ENCODE measurements around the gene CNTNAP2.

The CNTNAP2 gene

GRCh38 chr7:146768957-146769356 lies 652.4 kb downstream of the CNTNAP2 start:
- Histone ChIP-seq H3K27ac (no peak overlapping the region), H3K4me3 (no peak overlapping the region)
- TF ChIP-seq, protein P1, sequence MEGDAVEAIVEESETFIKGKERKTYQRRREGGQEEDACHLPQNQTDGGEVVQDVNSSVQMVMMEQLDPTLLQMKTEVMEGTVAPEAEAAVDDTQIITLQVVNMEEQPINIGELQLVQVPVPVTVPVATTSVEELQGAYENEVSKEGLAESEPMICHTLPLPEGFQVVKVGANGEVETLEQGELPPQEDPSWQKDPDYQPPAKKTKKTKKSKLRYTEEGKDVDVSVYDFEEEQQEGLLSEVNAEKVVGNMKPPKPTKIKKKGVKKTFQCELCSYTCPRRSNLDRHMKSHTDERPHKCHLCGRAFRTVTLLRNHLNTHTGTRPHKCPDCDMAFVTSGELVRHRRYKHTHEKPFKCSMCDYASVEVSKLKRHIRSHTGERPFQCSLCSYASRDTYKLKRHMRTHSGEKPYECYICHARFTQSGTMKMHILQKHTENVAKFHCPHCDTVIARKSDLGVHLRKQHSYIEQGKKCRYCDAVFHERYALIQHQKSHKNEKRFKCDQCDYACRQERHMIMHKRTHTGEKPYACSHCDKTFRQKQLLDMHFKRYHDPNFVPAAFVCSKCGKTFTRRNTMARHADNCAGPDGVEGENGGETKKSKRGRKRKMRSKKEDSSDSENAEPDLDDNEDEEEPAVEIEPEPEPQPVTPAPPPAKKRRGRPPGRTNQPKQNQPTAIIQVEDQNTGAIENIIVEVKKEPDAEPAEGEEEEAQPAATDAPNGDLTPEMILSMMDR (IDR thresholded peaks at IDR 0.05) = no peak
- DNase-seq (ENCODE audit: low spot score) = no peak

DNA sequence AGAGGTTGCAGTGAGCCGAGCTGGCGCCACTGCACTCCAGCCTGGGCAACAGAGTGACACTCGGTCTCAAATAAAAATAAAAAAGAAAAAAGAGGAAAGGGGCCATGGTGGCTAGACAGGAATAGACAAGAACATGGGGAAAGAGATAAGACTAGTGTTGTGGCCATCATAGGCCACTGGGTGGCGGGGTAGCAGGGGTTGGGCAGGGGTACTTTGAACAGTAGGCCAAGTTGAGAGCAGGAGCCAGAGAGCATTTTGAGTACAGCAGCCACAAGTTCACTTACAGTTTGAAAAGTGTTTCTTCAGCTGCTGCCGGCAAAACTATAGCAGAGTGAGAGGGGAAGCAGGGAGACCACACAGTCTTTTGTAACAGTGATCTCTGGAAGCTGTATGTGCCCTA lies 656.0 kb downstream of the CNTNAP2 start:
- Histone ChIP-seq H3K4me3 (no peak overlapping the region), H3K27ac (no peak overlapping the region)
- no peak for DNase-seq (ENCODE audit: low spot score)
- TF ChIP-seq, protein P1 (IDR thresholded peaks at IDR 0.05) = no peak

GRCh38 chr7:146773506-146773905 lies 656.9 kb downstream of the CNTNAP2 start:
- DNase-seq (ENCODE audit: low spot score) = no peak
- TF ChIP-seq, protein P1 (IDR thresholded peaks at IDR 0.05) = no peak
- Histone ChIP-seq H3K4me3 (no peak overlapping the region), H3K27ac (no peak overlapping the region)

DNA sequence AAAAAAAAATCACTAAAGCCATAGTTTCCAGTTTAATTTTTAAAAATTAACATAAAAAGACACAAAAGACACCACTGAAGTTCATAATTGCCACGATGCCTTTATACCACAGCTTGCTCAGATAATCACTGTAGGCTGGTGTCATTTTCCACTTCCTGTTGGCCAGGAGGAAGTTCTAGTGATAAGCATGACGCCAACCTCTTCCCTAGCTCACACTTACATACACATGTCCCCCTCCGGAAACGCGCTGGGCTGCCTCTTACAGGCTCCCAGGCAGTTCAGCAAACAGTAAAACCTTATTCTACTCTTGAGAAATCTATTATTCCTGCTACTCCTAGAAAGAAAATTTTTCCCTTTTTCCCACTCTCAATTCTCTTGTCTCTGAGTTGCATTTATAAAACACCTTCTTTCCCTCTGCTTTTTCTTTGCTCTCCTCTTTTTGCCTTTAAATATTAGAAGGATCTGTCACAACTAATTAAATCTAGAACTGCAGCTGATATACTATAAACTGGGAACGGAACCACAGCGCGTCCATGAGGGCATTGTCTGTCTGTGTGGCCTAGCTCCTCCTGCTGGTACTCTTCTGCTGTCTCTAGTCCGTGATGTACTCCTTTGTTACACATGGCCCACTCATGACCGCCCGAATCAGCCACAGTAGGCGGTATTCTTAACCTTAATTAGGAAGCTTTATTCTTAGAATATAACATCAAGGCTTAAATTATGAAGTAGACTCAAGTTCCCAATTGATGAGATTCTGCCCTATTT lies 664.9 kb downstream of the CNTNAP2 start:
- no peak overlapping the region for H3K27ac ChIP-seq
- no peak overlapping the region for H3K4me3 ChIP-seq
- no peak for DNase-seq (ENCODE audit: low spot score)
- TF ChIP-seq, protein P1 (IDR thresholded peaks at IDR 0.05) = no peak

- TF ChIP-seq, protein P1 (IDR thresholded peaks at IDR 0.05) = no peak
- DNase-seq (ENCODE audit: low spot score) = no peak
- H3K4me3 ChIP-seq = no peak overlapping the region
- H3K27ac ChIP-seq = no peak overlapping the region
Observed at GRCh38 chr7:146787266-146787665, 670.7 kb downstream of the CNTNAP2 start.

- TF ChIP-seq, protein P1 (IDR thresholded peaks at IDR 0.05) = no peak
- Histone ChIP-seq H3K4me3 (no peak overlapping the region), H3K27ac (no peak overlapping the region)
- DNase-seq (ENCODE audit: low spot score) = no peak
Observed at GRCh38 chr7:146788008-146788407, 671.4 kb downstream of the CNTNAP2 start.

Measured in coronary artery (tissue), 2 donors.